Fibroblast of lung (primary cell): ENCODE data around the gene C2orf49.

Source experiments
- CTCF ChIP-seq, 2 donors: IDR thresholded peaks in 1 of 2; conservative IDR thresholded peaks in 1 of 2; 1 replicate in 1 of 2; 2 replicates in 1 of 2; pipeline ENCODE4 v1.5.1; 2011 to 2012; ENCODE audit warnings: low read length in 2 of 2, control low read depth in 1 of 2, inconsistent platforms in 1 of 2, low read depth in 1 of 2, mild to moderate bottlenecking in 1 of 2
- EZH2 ChIP-seq: IDR thresholded peaks from 2 replicates; pipeline ENCODE4 v1.5.1; 2012; ENCODE audit warnings: low read length, control low read depth, mild to moderate bottlenecking; ENCODE audit errors: missing control alignments

- TF ChIP-seq CTCF (conservative IDR thresholded peaks at IDR 0.05 in 1 of 2, IDR thresholded peaks at IDR 0.05 in 1 of 2; ENCODE audit: low read depth in 1 of 2, low read length in 2 of 2) (no peak), EZH2 (no peak)
Measured at GRCh38 chr2:105339414-105339813, 2.1 kb downstream of the C2orf49 start.
